ENCODE data around the gene RTEL1.
A peak's percentile ranks its signal among the peaks of the same experiment; 100 is the strongest.
"Not testable (repeated sequence)": the region's sequence is repeated elsewhere in the genome, so short reads cannot be mapped to it uniquely, and the experiment has no call there.

The RTEL1 gene

GRCh38 chr20:63648895-63649589 lies 9.1 kb upstream of the RTEL1 start:
- DNase-seq (ENCODE audit: low read depth, low spot score), result no peak

GRCh38 chr20:63650486-63650885 lies 7.6 kb upstream of the RTEL1 start:
- DNase-seq (ENCODE audit: low read depth, low spot score), result not testable (repeated sequence)

- peak; percentile 26 for DNase-seq (ENCODE audit: low read depth, low spot score)
These were observed 6.2 kb upstream of the RTEL1 start for GRCh38 chr20:63651942-63652191.

GRCh38 chr20:63652192-63652980 lies 5.7 kb upstream of the RTEL1 start:
- DNase-seq (ENCODE audit: low read depth, low spot score), result peak; percentile 55

- DNase-seq (ENCODE audit: low read depth, low spot score), result peak; percentile 98
These were observed 4.8 kb upstream of the RTEL1 start, which contains the start of gene STMN3 for GRCh38 chr20:63653041-63653973. TSS of gene STMN3 (minus strand) at chr20:63653424. CDS start at chr20:63653345, 79 bp downstream.

GRCh38 chr20:63653974-63654668 lies 4.0 kb upstream of the RTEL1 start:
- no peak for DNase-seq (ENCODE audit: low read depth, low spot score)

DNA sequence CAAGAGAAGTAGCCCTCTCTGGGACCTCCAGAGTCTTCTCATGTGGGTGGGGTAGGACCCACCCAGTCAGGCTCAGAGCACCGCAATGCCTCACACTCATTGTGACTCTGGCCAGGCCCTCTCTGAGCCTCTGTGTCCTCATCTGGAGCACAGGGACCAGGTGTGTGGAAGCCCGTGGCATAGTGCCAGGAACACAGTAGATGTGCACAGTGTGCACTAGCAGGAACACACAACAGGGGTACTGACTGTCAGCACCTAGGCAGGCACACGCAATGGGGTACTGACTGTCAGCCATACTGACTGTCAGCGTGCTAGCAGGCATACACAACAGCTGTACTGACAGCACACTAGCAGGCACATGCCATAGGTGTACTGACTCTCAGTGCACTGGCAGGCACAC lies 2.9 kb upstream of the RTEL1 start:
- no peak for DNase-seq (ENCODE audit: low read depth, low spot score)

- no peak for DNase-seq (ENCODE audit: low read depth, low spot score)
These were observed 1.7 kb upstream of the RTEL1 start for GRCh38 chr20:63656451-63656850.

- DNase-seq (ENCODE audit: low read depth, low spot score), result no peak
These were observed 714 bp upstream of the RTEL1 start for GRCh38 chr20:63657260-63657936.

DNA sequence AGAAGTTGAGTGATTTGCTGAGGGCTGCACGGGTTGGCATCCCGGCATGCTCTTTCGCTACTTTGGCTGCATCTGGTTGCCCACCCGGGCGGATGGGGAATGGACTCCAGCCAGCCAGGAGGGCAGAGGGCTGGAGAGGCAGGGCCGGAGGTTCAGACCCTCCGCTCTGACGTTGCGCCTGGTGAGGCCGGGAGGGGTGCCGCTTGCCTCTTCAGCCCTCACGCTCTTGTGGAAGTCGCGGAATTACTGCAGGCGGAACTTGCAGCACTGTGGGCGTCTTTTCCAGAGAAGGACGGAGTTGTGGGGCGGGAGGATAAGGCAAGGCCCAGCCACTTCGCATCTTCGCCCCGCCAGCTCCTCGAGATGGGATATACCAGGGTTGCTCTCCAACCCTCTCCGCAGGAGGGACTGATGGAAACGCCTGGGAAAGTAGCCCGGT lies 656 bp downstream of the RTEL1 start:
- no peak for DNase-seq (ENCODE audit: low read depth, low spot score)

- no peak for DNase-seq (ENCODE audit: low read depth, low spot score)
These were observed 1.3 kb downstream of the RTEL1 start for GRCh38 chr20:63659370-63659769.

DNA sequence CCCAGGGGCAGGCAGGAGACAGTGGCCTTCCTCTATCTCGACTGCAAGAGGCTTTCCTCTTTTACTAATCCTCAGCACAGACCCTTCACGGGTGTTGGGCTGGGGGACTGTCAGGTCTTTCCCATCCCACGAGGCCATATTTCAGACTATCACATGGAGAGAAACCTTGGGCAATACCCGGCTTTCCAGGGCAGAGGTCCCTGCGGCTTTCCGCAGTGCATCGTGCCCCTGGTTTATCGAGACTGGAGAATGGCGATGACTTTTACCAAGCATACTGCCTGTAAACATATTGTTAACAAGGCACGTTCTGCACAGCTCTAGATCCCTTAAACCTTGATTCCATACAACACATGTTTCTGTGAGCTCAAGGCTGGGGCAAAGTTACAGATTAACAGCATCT lies 2.1 kb downstream of the RTEL1 start:
- DNase-seq (ENCODE audit: low read depth, low spot score), result not testable (repeated sequence)

GRCh38 chr20:63660622-63661021 lies 2.5 kb downstream of the RTEL1 start:
- DNase-seq (ENCODE audit: low read depth, low spot score), result no peak

- no peak for DNase-seq (ENCODE audit: low read depth, low spot score)
These were observed 3.0 kb downstream of the RTEL1 start for GRCh38 chr20:63661108-63661507.

- no peak for DNase-seq (ENCODE audit: low read depth, low spot score)
These were observed 4.1 kb downstream of the RTEL1 start for GRCh38 chr20:63661959-63662812.

DNA sequence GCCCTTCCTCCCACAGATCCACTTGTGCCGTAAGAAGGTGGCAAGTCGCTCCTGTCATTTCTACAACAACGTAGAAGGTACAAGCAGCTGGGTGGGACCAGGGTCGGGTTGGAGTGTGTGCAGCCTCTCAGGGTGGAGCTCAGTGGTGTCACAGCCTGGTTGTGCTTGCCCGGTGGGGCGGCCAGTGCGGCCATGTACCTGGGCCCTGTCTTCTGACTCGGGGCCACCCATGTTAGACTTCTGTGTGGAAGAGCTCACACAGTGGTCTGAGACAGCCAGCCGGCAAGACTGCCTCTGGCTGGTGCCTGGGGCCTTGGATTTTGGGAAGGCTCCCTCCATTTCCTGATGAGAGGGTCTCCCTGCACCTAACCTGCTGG lies 4.7 kb downstream of the RTEL1 start:
- no peak for DNase-seq (ENCODE audit: low read depth, low spot score)

DNA sequence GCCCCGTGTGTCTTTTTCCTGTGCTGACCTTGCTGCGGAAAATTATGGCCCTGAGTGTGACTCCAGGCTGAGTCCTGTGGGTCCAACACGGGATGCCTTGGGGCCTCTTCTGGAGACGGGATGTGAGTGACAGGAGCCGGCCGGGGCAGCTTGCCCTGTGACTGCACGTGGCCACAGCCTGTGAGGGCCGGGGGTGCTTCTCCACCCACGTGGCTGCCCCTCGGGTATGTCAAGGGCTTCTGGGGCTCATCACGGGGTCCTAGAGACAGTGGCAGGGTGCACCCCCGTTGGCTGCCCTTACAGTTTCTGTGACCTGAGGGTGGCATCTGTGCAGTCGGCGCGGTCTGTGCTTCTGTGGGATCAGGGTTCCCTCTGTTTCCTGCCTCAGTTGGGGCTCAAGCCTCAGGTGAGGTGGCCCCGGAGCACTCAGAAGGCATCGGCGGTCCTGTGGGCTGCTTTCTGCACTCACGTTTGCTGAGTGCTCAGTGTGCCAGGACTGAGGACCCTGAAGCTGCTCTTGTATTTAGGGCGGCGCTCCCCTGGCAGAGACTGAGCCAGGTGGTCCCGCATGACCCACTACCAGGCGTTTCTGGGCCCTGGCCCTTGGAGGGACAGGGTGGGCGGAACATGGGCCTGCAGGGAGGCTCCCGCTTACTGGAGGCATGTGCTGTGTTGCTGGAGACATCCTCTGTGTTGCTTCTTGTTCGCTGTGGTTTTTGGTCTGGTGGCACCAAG lies 5.4 kb downstream of the RTEL1 start:
- no peak for DNase-seq (ENCODE audit: low read depth, low spot score)

DNA sequence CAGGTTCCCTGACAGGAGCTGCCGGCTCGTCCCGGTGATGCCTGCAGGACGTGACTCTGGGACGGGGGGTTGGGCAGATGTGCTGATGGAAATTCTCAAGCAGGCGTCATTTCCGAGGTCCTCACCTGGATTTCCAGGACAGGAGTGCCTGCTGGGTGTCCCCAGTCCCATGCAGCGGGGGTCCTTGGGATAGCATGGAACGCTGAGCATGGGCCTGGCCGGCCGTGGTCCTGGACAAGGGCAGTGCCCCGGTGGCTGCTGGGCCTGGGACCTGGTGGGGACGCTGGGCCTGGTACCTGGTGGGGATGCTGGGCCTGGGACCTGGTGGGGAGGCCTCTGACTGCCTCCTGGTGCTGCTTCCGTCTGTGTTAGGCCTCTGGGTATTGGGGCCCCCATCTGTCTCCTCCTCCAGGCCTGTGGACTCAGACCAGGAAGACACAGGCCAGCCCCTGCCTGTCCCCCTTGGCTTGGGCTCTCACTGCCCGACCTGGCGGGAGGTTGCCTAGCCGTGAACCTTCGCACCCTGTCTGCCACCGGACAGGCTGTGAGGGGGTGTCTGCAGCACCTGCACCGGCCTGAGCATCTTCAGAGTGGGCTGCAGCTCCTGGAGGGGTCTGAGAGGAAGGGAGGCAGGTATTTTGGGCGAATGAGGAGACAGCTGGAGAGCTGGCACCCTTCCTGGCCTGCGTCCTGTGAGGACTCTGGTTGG lies 6.2 kb downstream of the RTEL1 start:
- no peak for DNase-seq (ENCODE audit: low read depth, low spot score)

Data from astrocyte of the hippocampus (primary cell).